Peyer's patch (tissue), 4 donors: ENCODE data around the gene PVALB.

ENCODE experiments used
- CTCF ChIP-seq, 6 experiments: fragments of 450-650 bp in 4 of 6; fragments of 200-600 bp in 2 of 6; sonication (generic) in 1 of 6; IDR thresholded peaks; one replicate each; pipeline ENCODE4 v1.5.1; 2017 to 2019; ENCODE audit warnings: antibody characterized with exemption in 6 of 6, mild to moderate bottlenecking in 3 of 6, moderate library complexity in 1 of 6
- POLR2A ChIP-seq, 2 donors: fragments of 450-650 bp; IDR thresholded peaks; one replicate each; pipeline ENCODE4 v1.5.1; 2017; ENCODE audit warnings: antibody characterized with exemption in 2 of 2, mild to moderate bottlenecking in 2 of 2, moderate library complexity in 2 of 2

- TF ChIP-seq CTCF (IDR thresholded peaks at IDR 0.05) (no peak), POLR2A (IDR thresholded peaks at IDR 0.05) (no peak)
Measured at GRCh38 chr22:36822581-36822980, 5.7 kb upstream of the PVALB start.
